MCF 10A (cell line): ENCODE results near the gene FBXW4. TPM values are rescaled to one million over a fixed set of nuclear protein-coding genes. Genes with fewer than 3 reads are reported as not detected.
"Not testable (repeated sequence)": the region's sequence is repeated elsewhere in the genome, so short reads cannot be mapped to it uniquely, and the experiment has no call there.

Experiments used
- BruUV-seq: library from RNA; stranded (reverse); fragments of 400-500 nt; replicated peaks from 2 replicates; lab custom pipeline; 2021; lab: Mats Ljungman, UMichigan
- CTCF ChIA-PET: fragments of 300-600 bp; sonication (Branson Sonifier 250); formaldehyde crosslinking; extraction: SDS; loops from one replicate; lab custom pipeline; 2021; ENCODE audit warnings: antibody characterized with exemption, inconsistent platforms; lab: Yijun Ruan, JAX
- POLR2A ChIA-PET: fragments of 300-600, 350-650 bp; sonication (Branson Sonifier 250); formaldehyde crosslinking; extraction: SDS; loops from one replicate; lab custom pipeline; 2020; ENCODE audit warnings: antibody characterized with exemption, inconsistent platforms; lab: Yijun Ruan, JAX
- DNase-seq: peaks from one replicate; pipeline ENCODE4 v3.0.0-alpha.2; 2018; ENCODE audit not compliant: unreplicated experiment
- H3K27ac Mint-ChIP-seq: one replicate; pipeline ENCODE4 v1.8.0; 2022; ENCODE audit warnings: mild to moderate bottlenecking, low read depth, mixed read lengths; ENCODE audit not compliant: unreplicated experiment
- H3K27me3 Mint-ChIP-seq: one replicate; pipeline ENCODE4 v1.8.0; 2022; ENCODE audit warnings: mixed read lengths; ENCODE audit not compliant: insufficient read depth, unreplicated experiment
- H3K36me3 Mint-ChIP-seq: one replicate; pipeline ENCODE4 v1.8.0; 2022; ENCODE audit warnings: mild to moderate bottlenecking, moderate library complexity, mixed read lengths; ENCODE audit not compliant: insufficient read depth, unreplicated experiment
- H3K4me1 Mint-ChIP-seq: one replicate; pipeline ENCODE4 v1.8.0; 2022; ENCODE audit warnings: mixed read lengths; ENCODE audit not compliant: insufficient read depth, unreplicated experiment
- H3K4me3 Mint-ChIP-seq: one replicate; pipeline ENCODE4 v1.8.0; 2022; ENCODE audit warnings: mild to moderate bottlenecking, moderate library complexity, mixed read lengths; ENCODE audit not compliant: unreplicated experiment
- H3K9me3 Mint-ChIP-seq: one replicate; pipeline ENCODE4 v1.8.0; 2022; ENCODE audit warnings: mixed read lengths; ENCODE audit not compliant: unreplicated experiment
- CTCF ChIP-seq: fragments of 200-600 bp; IDR thresholded peaks from one replicate; pipeline ENCODE4 v1.8.0; 2022; ENCODE audit warnings: antibody characterized with exemption, mild to moderate bottlenecking; ENCODE audit not compliant: unreplicated experiment
- intact Hi-C: fragments of 100-400 bp; cut with micrococcal nuclease; formaldehyde crosslinking; loops from 2 replicates; pipeline ENCODE4 v1.14.1; 2022
- total RNA-seq: library from RNA; stranded (reverse); gene quantifications from 2 replicates; pipeline ENCODE4 v1.2.3, GENCODE V29; 2022

FBXW4 gene
- total RNA-seq, 1 experiment from 2014 or later: 52.1 TPM

DNA sequence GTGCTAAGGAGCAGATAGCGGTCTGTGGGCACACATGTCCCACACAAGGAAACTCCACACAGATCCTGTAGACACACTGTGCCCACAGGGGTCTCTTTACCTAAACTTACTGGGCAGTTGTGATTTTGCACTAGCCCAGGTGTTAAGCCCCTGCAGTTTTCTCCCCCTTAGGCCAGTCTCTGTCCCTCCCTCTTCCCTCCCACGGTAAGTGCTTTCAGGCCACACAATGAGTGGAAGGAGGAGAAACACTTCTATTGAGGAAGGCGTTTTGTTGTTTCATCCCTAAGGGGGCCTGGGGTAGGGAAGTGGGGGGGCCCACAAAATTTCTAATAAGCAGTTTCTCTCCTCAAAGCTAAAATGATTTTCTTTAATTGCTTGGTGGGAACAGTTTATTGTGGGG is 51.4 kb downstream of the FBXW4 start:
- no peak overlapping the region for H3K27ac Mint-ChIP-seq
- POLR2A ChIA-PET: no interaction called here
- CTCF ChIA-PET: no interaction called here

DNA sequence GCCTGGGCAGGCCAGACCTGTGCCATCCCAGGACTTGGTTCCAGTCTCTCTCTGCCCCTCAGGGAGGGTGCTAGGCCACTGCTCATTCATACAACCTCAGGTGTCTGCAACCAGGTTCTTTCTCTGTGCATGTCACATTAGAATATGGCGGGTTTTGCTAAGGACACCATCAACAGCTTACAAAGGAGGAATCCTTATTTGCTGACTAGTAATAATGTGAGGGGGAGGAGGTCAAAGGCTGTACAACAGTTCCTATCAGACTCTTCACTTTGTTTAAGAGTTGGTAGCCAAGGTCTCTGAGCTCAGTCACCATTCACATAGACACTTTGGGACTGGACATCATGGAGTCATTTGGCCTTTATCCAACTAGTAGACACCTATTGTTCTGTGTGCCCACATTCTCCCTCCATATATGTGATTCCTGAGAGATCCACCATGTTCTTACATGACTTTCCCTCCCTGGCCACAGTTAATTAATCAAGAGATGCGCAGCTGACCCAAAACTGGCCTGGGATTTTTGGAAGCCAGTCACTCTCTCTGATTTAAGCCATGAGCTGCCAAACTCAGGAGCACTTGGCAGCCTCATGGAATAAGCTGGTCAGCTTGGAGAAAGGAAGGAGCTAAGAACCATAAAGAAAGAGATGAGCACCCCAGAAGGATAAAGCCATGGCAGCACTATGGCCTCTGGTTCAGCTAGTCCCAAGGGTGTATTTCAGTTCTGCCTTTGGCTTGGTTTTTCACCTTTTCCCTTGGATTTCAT is 55.6 kb downstream of the FBXW4 start:
- H3K36me3 Mint-ChIP-seq: peaks cover 55% of the 10 kb centered on the region
- no TSS peak for BruUV-seq
- H3K27ac Mint-ChIP-seq: no peak overlapping the region
- H3K4me1 Mint-ChIP-seq: no peaks in the 10 kb centered on the region
- TF ChIP-seq CTCF: no peak
- CTCF ChIA-PET: interaction anchor here (0.5 to 0.6 kb wide), 2 partner anchors 652 to 1378 kb away, joined by 3 read pairs; partner anchors contain the start of genes MRPL43 and TWNK
- POLR2A ChIA-PET: no interaction called here
- no peak overlapping the region for H3K4me3 Mint-ChIP-seq
- H3K9me3 Mint-ChIP-seq: no peaks in the 10 kb centered on the region
- DNase-seq: no peak
- intact Hi-C loops: no loop called here
- no peaks in the 10 kb centered on the region for H3K27me3 Mint-ChIP-seq

More for the DNA sequence above, 51.4 kb downstream of the FBXW4 start:
- no peak for TF ChIP-seq CTCF
- no TSS peak for BruUV-seq
- H3K36me3 Mint-ChIP-seq: peaks cover 39% of the 10 kb centered on the region
- H3K4me1 Mint-ChIP-seq: no peaks in the 10 kb centered on the region
- no peaks in the 10 kb centered on the region for H3K27me3 Mint-ChIP-seq
- DNase-seq: no peak
- no peak overlapping the region for H3K4me3 Mint-ChIP-seq
- no peaks in the 10 kb centered on the region for H3K9me3 Mint-ChIP-seq
- intact Hi-C loops: no loop called here

GRCh38 chr10:101633510-101633909 is 61.5 kb downstream of the FBXW4 start:
- BruUV-seq, CTCF ChIA-PET, intact Hi-C loops, H3K9me3 Mint-ChIP-seq, H3K4me1 Mint-ChIP-seq, H3K4me3 Mint-ChIP-seq, H3K27ac Mint-ChIP-seq, H3K27me3 Mint-ChIP-seq, DNase-seq: not testable (repeated sequence)
- POLR2A ChIA-PET: interaction anchor here (0.6 to 1.1 kb wide), 2 partner anchors 10 to 1018 kb away, joined by 3 read pairs; no protein-coding TSS in a partner anchor
- H3K36me3 Mint-ChIP-seq: peaks cover 51% of the 10 kb centered on the region

GRCh38 chr10:101631821-101632475 is 63.0 kb downstream of the FBXW4 start:
- H3K36me3 Mint-ChIP-seq: peaks cover 43% of the 10 kb centered on the region
- H3K27me3 Mint-ChIP-seq: no peaks in the 10 kb centered on the region
- ChIA-PET CTCF (interaction anchor here (0.6 kb wide), 3 partner anchors 423 to 490 kb away, joined by 3 to 4 read pairs (median 3); no protein-coding TSS in a partner anchor), POLR2A (no interaction called here)
- BruUV-seq: no TSS peak
- H3K4me3 Mint-ChIP-seq: no peak overlapping the region
- H3K4me1 Mint-ChIP-seq: no peaks in the 10 kb centered on the region
- no peaks in the 10 kb centered on the region for H3K9me3 Mint-ChIP-seq
- intact Hi-C loops: no loop called here
- no peak for DNase-seq
- TF ChIP-seq CTCF: no peak
- H3K27ac Mint-ChIP-seq: no peak overlapping the region
